Mesodermal cell (in vitro differentiated cells): ENCODE data around the gene ADAMTS2.
"Not testable (repeated sequence)": the region's sequence is repeated elsewhere in the genome, so short reads cannot be mapped to it uniquely, and the experiment has no call there.

Source experiments
- H3K27ac ChIP-seq: 2 replicates; pipeline ENCODE4 v1.7.0; 2013; ENCODE audit warnings: mild to moderate bottlenecking, low read depth, low read length, moderate library complexity; ENCODE audit not compliant: severe bottlenecking
- H3K36me3 ChIP-seq: 2 replicates; pipeline ENCODE4 v1.7.1; 2013; ENCODE audit warnings: mild to moderate bottlenecking, low read length, moderate library complexity; ENCODE audit not compliant: control insufficient read depth, insufficient read depth
- H3K4me1 ChIP-seq: one replicate; pipeline ENCODE4 v1.7.1; 2013; ENCODE audit warnings: mild to moderate bottlenecking, low read length; ENCODE audit not compliant: insufficient read depth, control insufficient read depth, poor library complexity, severe bottlenecking
- H3K4me3 ChIP-seq: 2 replicates; pipeline ENCODE4 v1.7.0; 2013; ENCODE audit warnings: low read length, control low read depth, mild to moderate bottlenecking; ENCODE audit not compliant: insufficient read depth, poor library complexity, severe bottlenecking; ENCODE audit errors: extremely low read depth
- H3K9me3 ChIP-seq: 2 replicates; pipeline ENCODE4 v1.7.1; 2013; ENCODE audit warnings: mild to moderate bottlenecking, low read length, moderate library complexity; ENCODE audit not compliant: control insufficient read depth
- WGBS, 2 experiments: methylation state at CpG; one replicate each; pipeline ENCODE4 v1.1.5; 2013; ENCODE audit warnings: missing lambda C conversion rate in 2 of 2; ENCODE audit not compliant: insufficient coverage in 2 of 2; 5-methylcytosine and 5-hydroxymethylcytosine counted together

The ADAMTS2 gene

GRCh38 chr5:179221877-179222220 lies 123.4 kb downstream of the ADAMTS2 start:
- Histone ChIP-seq H3K4me1 (no peaks in the 10 kb centered on the region), H3K27ac (no peak overlapping the region), H3K9me3 (peaks cover 22% of the 10 kb centered on the region), H3K36me3 (no peaks in the 10 kb centered on the region), H3K4me3 (no peak overlapping the region)
- 72 to 95% methylated on average over 4 to 5 of the region's 6 CpGs for WGBS, 2 experiments

GRCh38 chr5:179221196-179221876 lies 123.9 kb downstream of the ADAMTS2 start:
- Histone ChIP-seq H3K27ac (no peak overlapping the region), H3K4me1 (no peaks in the 10 kb centered on the region), H3K36me3 (no peaks in the 10 kb centered on the region), H3K9me3 (peaks cover 22% of the 10 kb centered on the region), H3K4me3 (no peak overlapping the region)
- WGBS, 2 experiments, result 88 to 95% methylated on average over 9 to 11 of the region's 14 CpGs

GRCh38 chr5:179220716-179221115 lies 124.5 kb downstream of the ADAMTS2 start:
- Histone ChIP-seq H3K9me3 (peaks cover 22% of the 10 kb centered on the region), H3K4me1 (no peaks in the 10 kb centered on the region), H3K36me3 (no peaks in the 10 kb centered on the region), H3K27ac (no peak overlapping the region), H3K4me3 (no peak overlapping the region)
- WGBS, 2 experiments, result 90 to 93% methylated on average over 8 of the region's 8 CpGs

GRCh38 chr5:179219661-179220620 lies 125.3 kb downstream of the ADAMTS2 start:
- 91 to 92% methylated on average over 24 to 28 of the region's 30 CpGs for WGBS, 2 experiments
- H3K4me1 ChIP-seq, result no peaks in the 10 kb centered on the region
- H3K36me3 ChIP-seq, result no peaks in the 10 kb centered on the region
- no peak overlapping the region for H3K27ac ChIP-seq
- H3K9me3 ChIP-seq, result peaks cover 17% of the 10 kb centered on the region
- H3K4me3 ChIP-seq, result no peak overlapping the region

GRCh38 chr5:179218943-179219330 lies 126.3 kb downstream of the ADAMTS2 start:
- no peak overlapping the region for H3K27ac ChIP-seq
- H3K9me3 ChIP-seq, result peaks cover 7% of the 10 kb centered on the region
- no peaks in the 10 kb centered on the region for H3K4me1 ChIP-seq
- no peak overlapping the region for H3K4me3 ChIP-seq
- H3K36me3 ChIP-seq, result no peaks in the 10 kb centered on the region
- WGBS, 2 experiments, result 84 to 88% methylated on average over 3 of the region's 4 CpGs

- Histone ChIP-seq H3K9me3 (peaks cover under 1% of the 10 kb centered on the region), H3K36me3 (no peaks in the 10 kb centered on the region), H3K4me3 (no peak overlapping the region), H3K27ac (no peak overlapping the region), H3K4me1 (no peaks in the 10 kb centered on the region)
- 78 to 79% methylated on average over 11 of the region's 16 CpGs for WGBS, 2 experiments
Observed at GRCh38 chr5:179217956-179218942, 127.0 kb downstream of the ADAMTS2 start.

- no peaks in the 10 kb centered on the region for H3K4me1 ChIP-seq
- WGBS, 2 experiments, result 94 to 97% methylated on average over 2 to 3 of the region's 3 CpGs
- H3K27ac ChIP-seq, result no peak overlapping the region
- H3K4me3 ChIP-seq, result no peak overlapping the region
- no peaks in the 10 kb centered on the region for H3K9me3 ChIP-seq
- no peaks in the 10 kb centered on the region for H3K36me3 ChIP-seq
Observed at GRCh38 chr5:179217356-179217755, 127.9 kb downstream of the ADAMTS2 start.

GRCh38 chr5:179216381-179216780 lies 128.9 kb downstream of the ADAMTS2 start:
- not testable (repeated sequence) for H3K4me1 ChIP-seq, H3K27ac ChIP-seq, H3K4me3 ChIP-seq, H3K36me3 ChIP-seq, H3K9me3 ChIP-seq
- 89 to 98% methylated on average over 10 to 14 of the region's 18 CpGs for WGBS, 2 experiments

GRCh38 chr5:179215576-179215975 lies 129.7 kb downstream of the ADAMTS2 start:
- Histone ChIP-seq H3K9me3 (no peaks in the 10 kb centered on the region), H3K27ac (no peak overlapping the region), H3K4me3 (no peak overlapping the region), H3K4me1 (no peaks in the 10 kb centered on the region), H3K36me3 (no peaks in the 10 kb centered on the region)
- 83 to 100% methylated on average over 1 to 2 of the region's 2 CpGs for WGBS, 2 experiments

GRCh38 chr5:179214678-179215077 lies 130.6 kb downstream of the ADAMTS2 start:
- WGBS, 2 experiments, result no CpG with 5 or more reads among the region's 7 CpGs
- H3K36me3 ChIP-seq, result no peaks in the 10 kb centered on the region
- H3K9me3 ChIP-seq, result no peaks in the 10 kb centered on the region
- no peak overlapping the region for H3K4me3 ChIP-seq
- H3K27ac ChIP-seq, result no peak overlapping the region
- H3K4me1 ChIP-seq, result peaks cover 4% of the 10 kb centered on the region
